NCI-H187 treated with DMSO at 0.1 percent for 48 hours (cell line): ENCODE data around the gene DDX53.

Experiments
- DNase-seq: peaks from one replicate; lab custom pipeline; 2025; lab: John Stamatoyannopoulos, UW

Gene DDX53

GRCh38 chrX:22999696-23000223 is at the start of gene DDX53:
Gene DDX53 (plus strand): TSS chrX:22999960. CDS start chrX:23000058, 98 bp downstream.
- DNase-seq, result no peak

GRCh38 chrX:22950269-22951266 is 49.2 kb upstream of the DDX53 start:
- no peak for DNase-seq

- no peak for DNase-seq
Observed at GRCh38 chrX:22952010-22952409, 47.8 kb upstream of the DDX53 start.

- no peak for DNase-seq
Observed at GRCh38 chrX:22958250-22958649, 41.5 kb upstream of the DDX53 start.

GRCh38 chrX:22959204-22959920 is 40.4 kb upstream of the DDX53 start:
- DNase-seq, result no peak

GRCh38 chrX:22963196-22963595 is 36.6 kb upstream of the DDX53 start:
- DNase-seq, result no peak

GRCh38 chrX:22968494-22968893 is 31.3 kb upstream of the DDX53 start:
- no peak for DNase-seq

GRCh38 chrX:22969411-22969810 is 30.3 kb upstream of the DDX53 start:
- no peak for DNase-seq

GRCh38 chrX:22970861-22971260 is 28.9 kb upstream of the DDX53 start:
- DNase-seq, result no peak

- no peak for DNase-seq
Observed at GRCh38 chrX:22974616-22975015, 25.1 kb upstream of the DDX53 start.

- no peak for DNase-seq
Observed at GRCh38 chrX:22975786-22976185, 24.0 kb upstream of the DDX53 start.

GRCh38 chrX:22985958-22986357 is 13.8 kb upstream of the DDX53 start:
- DNase-seq, result no peak

- no peak for DNase-seq
Observed at GRCh38 chrX:22987452-22987851, 12.3 kb upstream of the DDX53 start.

- no peak for DNase-seq
Observed at GRCh38 chrX:23003116-23003515, 3.4 kb downstream of the DDX53 start.

GRCh38 chrX:23008431-23009099 is 8.8 kb downstream of the DDX53 start:
- no peak for DNase-seq

GRCh38 chrX:23012162-23012561 is 12.4 kb downstream of the DDX53 start:
- DNase-seq, result no peak

- DNase-seq, result no peak
Observed at GRCh38 chrX:23012636-23013035, 12.9 kb downstream of the DDX53 start.

- DNase-seq, result no peak
Observed at GRCh38 chrX:23013366-23013765, 13.6 kb downstream of the DDX53 start.

GRCh38 chrX:23031600-23031999 is 31.8 kb downstream of the DDX53 start:
- DNase-seq, result no peak

GRCh38 chrX:23035493-23035892 is 35.7 kb downstream of the DDX53 start:
- no peak for DNase-seq

GRCh38 chrX:23046443-23046842 is 46.7 kb downstream of the DDX53 start:
- DNase-seq, result no peak
